ENCODE data around the gene RGPD8.
"Not testable (repeated sequence)": the region's sequence is repeated elsewhere in the genome, so short reads cannot be mapped to it uniquely, and the experiment has no call there.

DNA sequence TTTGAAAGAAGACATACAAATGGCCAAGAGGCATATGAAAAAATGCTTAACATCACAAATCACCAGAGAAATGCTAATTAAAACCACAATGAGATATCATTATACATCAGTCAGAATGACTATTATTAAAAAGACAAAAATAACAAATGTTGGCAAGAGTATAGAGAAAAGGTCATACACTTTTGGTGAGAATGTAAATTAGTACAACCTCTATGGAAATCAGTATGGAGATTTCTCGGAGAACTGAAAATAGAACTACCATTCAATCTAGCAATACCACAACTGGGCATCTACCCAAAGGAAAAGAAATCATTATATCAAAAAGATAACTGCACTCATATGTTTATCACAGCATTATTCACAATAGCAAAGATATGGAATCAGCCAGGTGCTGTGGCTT, 10.8 kb upstream of the RGPD8 start:
- not testable (repeated sequence) for TF ChIP-seq CTCF (IDR thresholded peaks at IDR 0.05); EZH2 (IDR thresholded peaks at IDR 0.05; ENCODE audit: borderline replicate concordance, insufficient read depth, low read depth, low read length, poor library complexity, severe bottlenecking)
